OCI-LY3 (cell line): ENCODE results near the gene TNS1.

Source experiments
- EZH2phosphoT487 ChIP-seq: fragments of 200-600 bp; shearing (Covaris generic); IDR thresholded peaks from 2 replicates; pipeline ENCODE4 v1.6.1; 2018; ENCODE audit warnings: antibody characterized with exemption, mixed run types, low read depth
- TF ChIP-seq, protein P1 (sequence below): fragments of 200-600, 300-600 bp; sonication (generic); IDR thresholded peaks from 2 replicates; pipeline ENCODE4 v1.5.1; 2014; ENCODE audit warnings: antibody characterized with exemption, low read length, low read depth

DNA sequence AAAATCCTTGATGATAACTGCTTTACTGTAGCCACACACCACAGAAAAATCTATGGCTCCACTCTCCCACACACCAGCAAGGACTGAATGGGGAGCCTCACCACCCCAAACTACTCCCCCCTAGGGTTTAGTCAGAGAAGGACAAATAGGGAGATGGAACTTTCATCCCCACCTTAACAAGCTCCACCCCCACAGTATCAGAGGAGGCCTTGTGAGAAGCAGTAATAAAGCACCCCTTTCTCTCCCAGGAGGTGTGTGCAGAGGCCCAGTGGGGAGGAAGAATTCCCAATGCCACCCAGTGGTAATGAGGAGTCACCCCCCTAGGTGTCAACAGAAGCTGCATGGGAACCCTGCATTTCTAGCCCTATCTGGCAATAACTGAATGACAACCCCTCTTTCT is 224.9 kb downstream of the TNS1 start:
- TF ChIP-seq, protein P1, sequence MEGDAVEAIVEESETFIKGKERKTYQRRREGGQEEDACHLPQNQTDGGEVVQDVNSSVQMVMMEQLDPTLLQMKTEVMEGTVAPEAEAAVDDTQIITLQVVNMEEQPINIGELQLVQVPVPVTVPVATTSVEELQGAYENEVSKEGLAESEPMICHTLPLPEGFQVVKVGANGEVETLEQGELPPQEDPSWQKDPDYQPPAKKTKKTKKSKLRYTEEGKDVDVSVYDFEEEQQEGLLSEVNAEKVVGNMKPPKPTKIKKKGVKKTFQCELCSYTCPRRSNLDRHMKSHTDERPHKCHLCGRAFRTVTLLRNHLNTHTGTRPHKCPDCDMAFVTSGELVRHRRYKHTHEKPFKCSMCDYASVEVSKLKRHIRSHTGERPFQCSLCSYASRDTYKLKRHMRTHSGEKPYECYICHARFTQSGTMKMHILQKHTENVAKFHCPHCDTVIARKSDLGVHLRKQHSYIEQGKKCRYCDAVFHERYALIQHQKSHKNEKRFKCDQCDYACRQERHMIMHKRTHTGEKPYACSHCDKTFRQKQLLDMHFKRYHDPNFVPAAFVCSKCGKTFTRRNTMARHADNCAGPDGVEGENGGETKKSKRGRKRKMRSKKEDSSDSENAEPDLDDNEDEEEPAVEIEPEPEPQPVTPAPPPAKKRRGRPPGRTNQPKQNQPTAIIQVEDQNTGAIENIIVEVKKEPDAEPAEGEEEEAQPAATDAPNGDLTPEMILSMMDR: no peak
- TF ChIP-seq EZH2phosphoT487: no peak
